ENCODE measurements around the gene TSGA10IP.
A peak's percentile ranks its signal among the peaks of the same experiment; 100 is the strongest.

TSGA10IP gene

GRCh38 chr11:65918211-65919140 is 26.8 kb upstream of the TSGA10IP start, which contains the start of gene C11orf68:
TSS of gene C11orf68 (minus strand) at chr11:65919062. CDS start at chr11:65919031, 31 bp downstream.
- no peak for DNase-seq (ENCODE audit: low read depth)

- peak; percentile 99 for DNase-seq (ENCODE audit: low read depth)
Measured at GRCh38 chr11:65919141-65919572, 26.1 kb upstream of the TSGA10IP start, which contains the start of gene DRAP1. TSS of gene DRAP1 (plus strand) at chr11:65919426. CDS start at chr11:65919502, 76 bp downstream.

- no peak for DNase-seq (ENCODE audit: low read depth)
Measured at GRCh38 chr11:65919573-65920371, 25.5 kb upstream of the TSGA10IP start.

GRCh38 chr11:65920372-65920802 is 24.9 kb upstream of the TSGA10IP start:
- no peak for DNase-seq (ENCODE audit: low read depth)

- DNase-seq (ENCODE audit: low read depth), result no peak
Measured at GRCh38 chr11:65921033-65921555, 24.2 kb upstream of the TSGA10IP start.

GRCh38 chr11:65921876-65922275 is 23.4 kb upstream of the TSGA10IP start:
- DNase-seq (ENCODE audit: low read depth), result no peak

- DNase-seq (ENCODE audit: low read depth), result no peak
Measured at GRCh38 chr11:65922565-65922964, 22.7 kb upstream of the TSGA10IP start.

- DNase-seq (ENCODE audit: low read depth), result no peak
Measured at GRCh38 chr11:65925397-65925796, 19.9 kb upstream of the TSGA10IP start.

- peak; percentile 65 for DNase-seq (ENCODE audit: low read depth)
Measured at GRCh38 chr11:65927904-65928397, 17.3 kb upstream of the TSGA10IP start.

- DNase-seq (ENCODE audit: low read depth), result no peak
Measured at GRCh38 chr11:65928667-65929066, 16.6 kb upstream of the TSGA10IP start.

- DNase-seq (ENCODE audit: low read depth), result no peak
Measured at GRCh38 chr11:65931773-65932557, 13.3 kb upstream of the TSGA10IP start.

GRCh38 chr11:65932558-65932919 is 12.7 kb upstream of the TSGA10IP start:
- DNase-seq (ENCODE audit: low read depth), result no peak

GRCh38 chr11:65934014-65934413 is 11.3 kb upstream of the TSGA10IP start:
- no peak for DNase-seq (ENCODE audit: low read depth)

GRCh38 chr11:65937766-65938165 is 7.5 kb upstream of the TSGA10IP start:
- DNase-seq (ENCODE audit: low read depth), result no peak

GRCh38 chr11:65941720-65942310 is 3.5 kb upstream of the TSGA10IP start:
- DNase-seq (ENCODE audit: low read depth), result no peak

- DNase-seq (ENCODE audit: low read depth), result no peak
Measured at GRCh38 chr11:65942531-65942930, 2.7 kb upstream of the TSGA10IP start.

- DNase-seq (ENCODE audit: low read depth), result no peak
Measured at GRCh38 chr11:65944191-65944590, 1.1 kb upstream of the TSGA10IP start.

GRCh38 chr11:65944767-65945166 is 513 bp upstream of the TSGA10IP start:
- no peak for DNase-seq (ENCODE audit: low read depth)

GRCh38 chr11:65945941-65946558 is 770 bp downstream of the TSGA10IP start:
- DNase-seq (ENCODE audit: low read depth), result no peak

- DNase-seq (ENCODE audit: low read depth), result no peak
Measured at GRCh38 chr11:65946655-65947054, 1.4 kb downstream of the TSGA10IP start.

GRCh38 chr11:65947133-65947532 is 1.9 kb downstream of the TSGA10IP start:
- DNase-seq (ENCODE audit: low read depth), result no peak

All from stimulated activated CD8-positive, alpha-beta memory T cell treated with anti-CD3 and anti-CD28 coated beads, Interleukin-12 subunit alpha, Interleukin-12 subunit beta, amount 100 ng/mL, for 1 hour (primary cell).